H7 (cell line): ENCODE results near the gene HRG. TPM values are rescaled to one million over a fixed set of nuclear protein-coding genes. Genes with fewer than 3 reads are reported as not detected.
"Not testable (repeated sequence)": the region's sequence is repeated elsewhere in the genome, so short reads cannot be mapped to it uniquely, and the experiment has no call there.

Experiments
- DNase-seq: peaks from one replicate; pipeline ENCODE4 v3.0.0; 2012
- H3K27me3 ChIP-seq: 2 replicates; pipeline ENCODE4 v1.6.0; 2011; ENCODE audit warnings: mild to moderate bottlenecking, low read length; ENCODE audit not compliant: control insufficient read depth, insufficient read depth
- H3K36me3 ChIP-seq: replicated peaks from 2 replicates; pipeline ENCODE4 v1.5.1; 2011; ENCODE audit warnings: low read length; ENCODE audit not compliant: control insufficient read depth, insufficient read depth
- H3K4me3 ChIP-seq: 2 replicates; pipeline ENCODE4 v1.5.1; 2011; ENCODE audit warnings: low read depth, mild to moderate bottlenecking, control low read depth, low read length, moderate library complexity; ENCODE audit not compliant: insufficient read depth
- total RNA-seq: library from RNA; depleted of rRNA; stranded (reverse); fragments of >200 nt; shearing (Covaris generic); gene quantifications from 2 replicates; pipeline ENCODE4 v1.2.3, GENCODE V29; 2014; rRNA removed

The HRG gene
- total RNA-seq, 1 experiment from 2014 or later, result 0.14 TPM

DNA sequence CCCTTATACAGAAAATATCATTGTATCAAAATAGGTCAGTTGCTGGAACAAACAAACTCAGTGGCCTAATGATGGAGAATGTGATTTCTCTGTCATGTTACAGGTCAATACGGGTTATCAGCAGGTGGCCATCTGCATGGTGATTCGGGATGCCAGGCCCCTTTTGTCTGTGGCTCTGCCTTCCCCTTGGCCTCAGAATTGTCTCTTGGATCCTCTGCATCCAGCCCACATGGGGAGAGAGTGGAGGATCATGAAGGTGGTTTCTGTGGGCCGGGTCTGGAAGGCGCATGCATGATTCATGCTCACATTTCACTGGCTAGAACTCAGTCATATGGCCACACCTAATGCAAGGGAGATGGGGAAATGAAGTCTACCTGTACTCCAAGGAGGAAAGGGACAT is 44.9 kb downstream of the HRG start:
- H3K27me3 ChIP-seq, DNase-seq, H3K4me3 ChIP-seq, H3K36me3 ChIP-seq: not testable (repeated sequence)

DNA sequence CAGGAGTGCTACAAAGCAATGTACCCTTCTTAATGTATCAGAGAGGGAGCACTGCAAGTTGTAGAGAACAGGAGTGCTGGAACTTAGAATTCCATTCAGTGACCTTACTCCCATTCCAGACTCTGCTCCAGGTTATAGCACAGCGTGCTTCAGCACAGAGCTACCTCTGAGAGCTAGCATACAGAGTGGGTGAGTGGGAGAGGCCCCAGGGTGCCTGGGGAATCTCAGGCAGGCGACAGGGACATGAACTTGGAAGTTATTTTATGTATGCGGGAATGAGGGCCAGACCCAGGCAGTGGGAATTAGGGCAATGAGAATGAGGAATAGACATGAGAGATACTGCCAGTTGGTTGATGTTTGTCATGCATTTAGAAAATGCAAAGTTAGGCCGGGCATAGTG is 47.7 kb downstream of the HRG start:
- H3K27me3 ChIP-seq, result no peaks in the 10 kb centered on the region
- no peak for DNase-seq
- H3K4me3 ChIP-seq, result no peak overlapping the region
- H3K36me3 ChIP-seq, result no peaks in the 10 kb centered on the region

DNA sequence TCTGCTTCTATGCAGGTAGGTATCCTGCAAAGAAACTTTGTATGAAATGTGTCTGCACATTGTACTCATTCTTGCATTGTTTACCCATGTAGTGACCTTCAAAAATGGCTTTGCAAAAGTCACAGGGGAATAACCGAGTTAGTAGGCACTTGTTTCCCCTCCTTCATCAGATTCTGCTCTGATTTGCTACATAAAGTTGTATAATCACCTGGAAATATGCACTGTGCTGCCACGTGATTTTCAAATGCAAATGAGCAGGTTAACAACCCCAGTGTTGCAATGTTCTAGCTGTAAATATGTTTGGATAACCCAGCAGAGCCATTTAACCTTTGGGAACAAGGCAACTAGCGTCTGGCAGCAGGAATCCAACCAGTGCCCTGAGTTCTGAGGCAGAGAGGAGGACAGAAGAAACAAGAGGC is 51.2 kb downstream of the HRG start, which contains the start of gene KNG1:
TSS of gene KNG1 (plus strand) at position 321 of the 419 bp plus-strand sequence. CDS start 184 bp downstream, outside the sequence.
- no peaks in the 10 kb centered on the region for H3K36me3 ChIP-seq
- DNase-seq, result no peak

DNA sequence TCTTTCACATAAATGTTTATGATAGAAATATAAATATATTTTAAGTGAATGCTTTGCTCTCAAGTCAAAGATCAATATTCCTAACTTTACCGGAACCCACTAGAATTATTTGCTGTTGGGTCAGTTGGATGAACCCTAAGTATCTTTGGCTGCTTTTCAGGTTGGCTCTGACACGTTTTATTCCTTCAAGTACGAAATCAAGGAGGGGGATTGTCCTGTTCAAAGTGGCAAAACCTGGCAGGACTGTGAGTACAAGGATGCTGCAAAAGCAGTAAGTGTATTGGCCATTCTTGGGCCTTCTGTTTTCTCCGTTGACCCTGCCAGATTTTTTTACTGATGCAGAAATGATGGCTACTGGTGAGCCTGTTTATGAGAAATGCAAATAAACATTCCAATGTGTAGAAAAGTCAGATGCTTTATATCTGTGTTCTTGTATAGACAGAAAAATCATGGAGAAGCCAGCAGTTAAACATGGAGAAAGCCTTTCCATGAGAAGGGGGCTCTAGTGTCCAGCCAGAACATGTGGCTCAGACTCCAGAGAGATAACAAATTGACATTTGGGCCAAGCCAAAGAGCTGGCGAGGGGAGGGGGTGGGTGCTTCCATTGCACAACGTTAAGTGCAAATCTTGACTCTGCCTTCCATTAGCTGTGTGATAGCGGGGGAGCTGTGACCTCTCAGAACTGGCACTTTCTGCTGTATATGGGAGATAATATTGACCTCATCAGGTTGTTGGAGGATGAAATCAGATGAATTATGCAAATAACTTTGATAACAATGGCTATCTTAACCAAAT is 54.3 kb downstream of the HRG start:
- DNase-seq, result no peak
- no peaks in the 10 kb centered on the region for H3K36me3 ChIP-seq
- H3K27me3 ChIP-seq, result no peaks in the 10 kb centered on the region
- H3K4me3 ChIP-seq, result no peak overlapping the region

More for the DNA sequence above, 51.2 kb downstream of the HRG start, which contains the start of gene KNG1:
- no peaks in the 10 kb centered on the region for H3K27me3 ChIP-seq
- H3K4me3 ChIP-seq, result no peak within 1 kb of the TSS

DNA sequence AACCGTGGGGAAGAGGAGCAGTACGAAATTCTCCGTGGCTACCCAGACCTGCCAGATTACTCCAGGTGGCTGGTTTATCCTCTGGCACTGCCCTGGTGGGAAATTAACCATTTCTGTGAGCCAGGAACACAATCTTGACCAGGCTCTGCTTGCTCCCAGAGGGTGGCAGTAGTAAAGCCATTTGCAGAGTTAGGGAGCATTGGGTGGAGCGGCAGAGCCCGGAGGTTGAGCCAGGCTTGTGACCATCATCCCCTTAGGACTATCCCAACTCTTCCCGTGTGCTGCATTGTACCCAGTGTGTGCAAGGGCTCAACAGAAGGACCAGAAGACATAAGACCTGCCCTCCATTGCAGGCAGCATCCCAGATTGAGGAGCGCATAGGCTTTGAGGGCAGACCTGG is 56.6 kb downstream of the HRG start:
- Histone ChIP-seq H3K4me3 (no peak overlapping the region), H3K27me3 (no peaks in the 10 kb centered on the region), H3K36me3 (no peaks in the 10 kb centered on the region)
- peak; percentile 66 for DNase-seq

DNA sequence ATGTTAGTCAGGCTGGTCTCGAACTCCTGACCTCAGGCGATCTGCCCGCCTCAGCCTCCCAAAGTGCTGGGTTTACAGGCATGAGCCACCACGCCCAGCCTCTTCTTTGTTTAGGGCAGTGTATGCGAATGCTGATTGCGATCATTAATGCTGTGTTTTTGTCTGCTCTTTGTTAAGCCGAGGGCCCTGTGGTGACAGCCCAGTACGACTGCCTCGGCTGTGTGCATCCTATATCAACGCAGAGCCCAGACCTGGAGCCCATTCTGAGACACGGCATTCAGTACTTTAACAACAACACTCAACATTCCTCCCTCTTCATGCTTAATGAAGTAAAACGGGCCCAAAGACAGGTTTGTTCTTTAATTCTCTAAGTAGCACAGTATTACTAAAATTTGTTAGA is 59.1 kb downstream of the HRG start:
- no peak for DNase-seq
- no peak overlapping the region for H3K4me3 ChIP-seq
- no peaks in the 10 kb centered on the region for H3K27me3 ChIP-seq
- no peaks in the 10 kb centered on the region for H3K36me3 ChIP-seq

Other genes starting within 250 kb of the HRG start
- gene CRYGS, start 121.6 kb upstream of the HRG start, total RNA-seq, result 0.81 and 1.8 TPM in 2 replicates
- 15.2 and 19.6 TPM in 2 replicates for gene TBCCD1, start 98.7 kb upstream of the HRG start, total RNA-seq
- gene DNAJB11, start 95.3 kb upstream of the HRG start, total RNA-seq, result 54.7 and 55.1 TPM in 2 replicates
- not detected in 2 replicates for gene AHSG, start 53.0 kb upstream of the HRG start, total RNA-seq
- not detected in 2 replicates for gene FETUB, start 25.6 kb upstream of the HRG start, total RNA-seq
- not detected in 2 replicates for gene KNG1, start 51.3 kb downstream of the HRG start, total RNA-seq
- 523 and 819 TPM in 2 replicates for gene EIF4A2, start 117.6 kb downstream of the HRG start, total RNA-seq
- gene RFC4, start 140.5 kb downstream of the HRG start, total RNA-seq, result 105 and 131 TPM in 2 replicates
- gene ADIPOQ, start 176.7 kb downstream of the HRG start, total RNA-seq, result not detected in 2 replicates